ENCODE data around the gene GNAI2. TPM values are rescaled to one million over a fixed set of nuclear protein-coding genes. Genes with fewer than 3 reads are reported as not detected.

Gene GNAI2
- total and polyA plus RNA-seq, 2 experiments from 2014 or later = 179 to 255 TPM

DNA sequence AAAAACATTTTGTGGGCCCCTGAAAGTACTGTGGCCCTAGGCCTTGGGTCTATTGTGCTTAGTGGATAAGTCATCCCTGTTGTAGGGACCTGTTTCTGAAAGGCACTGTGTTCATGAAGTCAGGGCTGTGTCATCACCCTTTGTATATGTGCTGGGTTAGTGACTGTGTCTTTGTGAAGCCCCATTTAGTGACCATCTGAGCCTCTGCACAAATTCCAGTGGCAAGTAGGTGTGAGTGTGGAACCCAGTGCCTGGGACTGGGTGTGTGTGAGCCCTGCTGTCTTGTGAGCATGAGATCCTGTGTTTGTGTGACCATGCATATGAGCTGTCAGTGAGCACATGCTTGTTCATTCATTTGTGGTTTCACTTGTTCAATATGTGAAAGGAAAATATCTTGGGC is 68.6 kb downstream of the GNAI2 start:
- H3K36me3 ChIP-seq = no peaks in the 10 kb centered on the region
- no peak overlapping the region for H3K4me3 ChIP-seq
- no peaks in the 10 kb centered on the region for H3K27me3 ChIP-seq
- peaks cover 8% of the 10 kb centered on the region for H3K4me1 ChIP-seq (ENCODE audit: low read depth)
- TF ChIP-seq, protein P1, sequence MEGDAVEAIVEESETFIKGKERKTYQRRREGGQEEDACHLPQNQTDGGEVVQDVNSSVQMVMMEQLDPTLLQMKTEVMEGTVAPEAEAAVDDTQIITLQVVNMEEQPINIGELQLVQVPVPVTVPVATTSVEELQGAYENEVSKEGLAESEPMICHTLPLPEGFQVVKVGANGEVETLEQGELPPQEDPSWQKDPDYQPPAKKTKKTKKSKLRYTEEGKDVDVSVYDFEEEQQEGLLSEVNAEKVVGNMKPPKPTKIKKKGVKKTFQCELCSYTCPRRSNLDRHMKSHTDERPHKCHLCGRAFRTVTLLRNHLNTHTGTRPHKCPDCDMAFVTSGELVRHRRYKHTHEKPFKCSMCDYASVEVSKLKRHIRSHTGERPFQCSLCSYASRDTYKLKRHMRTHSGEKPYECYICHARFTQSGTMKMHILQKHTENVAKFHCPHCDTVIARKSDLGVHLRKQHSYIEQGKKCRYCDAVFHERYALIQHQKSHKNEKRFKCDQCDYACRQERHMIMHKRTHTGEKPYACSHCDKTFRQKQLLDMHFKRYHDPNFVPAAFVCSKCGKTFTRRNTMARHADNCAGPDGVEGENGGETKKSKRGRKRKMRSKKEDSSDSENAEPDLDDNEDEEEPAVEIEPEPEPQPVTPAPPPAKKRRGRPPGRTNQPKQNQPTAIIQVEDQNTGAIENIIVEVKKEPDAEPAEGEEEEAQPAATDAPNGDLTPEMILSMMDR (IDR thresholded peaks at IDR 0.05; ENCODE audit: low read depth, low read length) = no peak
- no peak for DNase-seq (ENCODE audit: low read depth in 1 of 2, low spot score in 1 of 2)
- peaks cover 4% of the 10 kb centered on the region for H3K9me3 ChIP-seq (ENCODE audit: low read depth)
- no peak overlapping the region for H3K27ac ChIP-seq

Other genes with a start within 250 kb of the GNAI2 start
- gene RBM5, start 147.3 kb upstream of the GNAI2 start, total RNA-seq = 189 and 439 TPM in 2 replicates
- 130 and 172 TPM in 2 replicates for gene RBM5, start 147.3 kb upstream of the GNAI2 start, polyA plus RNA-seq
- 21.0 and 27.6 TPM in 2 replicates for gene SEMA3F, start 80.9 kb upstream of the GNAI2 start, total RNA-seq
- 20.0 and 21.8 TPM in 2 replicates for gene SEMA3F, start 80.9 kb upstream of the GNAI2 start, polyA plus RNA-seq
- not detected in 2 replicates for gene GNAT1, start 44.6 kb upstream of the GNAI2 start, total RNA-seq
- not detected in 2 replicates for gene GNAT1, start 44.6 kb upstream of the GNAI2 start, polyA plus RNA-seq
- gene SLC38A3, start 30.9 kb upstream of the GNAI2 start, total RNA-seq = 9.5 and 14.7 TPM in 2 replicates
- gene SLC38A3, start 30.9 kb upstream of the GNAI2 start, polyA plus RNA-seq = 13.4 and 18.5 TPM in 2 replicates
- 16.7 and 25.9 TPM in 2 replicates for gene SEMA3B, start 32.9 kb downstream of the GNAI2 start, total RNA-seq
- 20.6 and 23.1 TPM in 2 replicates for gene SEMA3B, start 32.9 kb downstream of the GNAI2 start, polyA plus RNA-seq
- 26.4 and 29.2 TPM in 2 replicates for gene LSMEM2, start 42.9 kb downstream of the GNAI2 start, total RNA-seq
- 16.4 and 18.1 TPM in 2 replicates for gene LSMEM2, start 42.9 kb downstream of the GNAI2 start, polyA plus RNA-seq
- gene IFRD2, start 56.2 kb downstream of the GNAI2 start, total RNA-seq = 61.0 and 75.3 TPM in 2 replicates
- gene IFRD2, start 56.2 kb downstream of the GNAI2 start, polyA plus RNA-seq = 106 and 110 TPM in 2 replicates
- gene HYAL3, start 63.2 kb downstream of the GNAI2 start, total RNA-seq = 3.6 and 6.4 TPM in 2 replicates
- gene HYAL3, start 63.2 kb downstream of the GNAI2 start, polyA plus RNA-seq = 2.4 and 6.2 TPM in 2 replicates
- gene NAA80, start 63.2 kb downstream of the GNAI2 start, total RNA-seq = 28.5 and 40.4 TPM in 2 replicates
- 35.6 and 39.0 TPM in 2 replicates for gene NAA80, start 63.2 kb downstream of the GNAI2 start, polyA plus RNA-seq
- gene HYAL1, start 67.4 kb downstream of the GNAI2 start, total RNA-seq = 3.4 and 5.0 TPM in 2 replicates
- 3.3 and 4.3 TPM in 2 replicates for gene HYAL1, start 67.4 kb downstream of the GNAI2 start, polyA plus RNA-seq
- 116 and 124 TPM in 2 replicates for gene HYAL2, start 86.5 kb downstream of the GNAI2 start, total RNA-seq
- 88.3 and 106 TPM in 2 replicates for gene HYAL2, start 86.5 kb downstream of the GNAI2 start, polyA plus RNA-seq
- gene TUSC2, start 92.0 kb downstream of the GNAI2 start, total RNA-seq = 84.1 and 87.0 TPM in 2 replicates
- gene TUSC2, start 92.0 kb downstream of the GNAI2 start, polyA plus RNA-seq = 66.4 and 76.6 TPM in 2 replicates
- gene RASSF1, start 104.6 kb downstream of the GNAI2 start, total RNA-seq = 13.0 and 23.1 TPM in 2 replicates
- 23.8 and 33.5 TPM in 2 replicates for gene RASSF1, start 104.6 kb downstream of the GNAI2 start, polyA plus RNA-seq
- gene ZMYND10, start 109.5 kb downstream of the GNAI2 start, total RNA-seq = 0.56 and 2.8 TPM in 2 replicates
- 1.3 and 1.8 TPM in 2 replicates for gene ZMYND10, start 109.5 kb downstream of the GNAI2 start, polyA plus RNA-seq
- gene NPRL2, start 114.6 kb downstream of the GNAI2 start, total RNA-seq = 33.2 and 34.6 TPM in 2 replicates
- gene NPRL2, start 114.6 kb downstream of the GNAI2 start, polyA plus RNA-seq = 51.9 and 64.4 TPM in 2 replicates
- 10.7 and 26.4 TPM in 2 replicates for gene CYB561D2, start 114.7 kb downstream of the GNAI2 start, total RNA-seq
- 15.7 and 23.8 TPM in 2 replicates for gene CYB561D2, start 114.7 kb downstream of the GNAI2 start, polyA plus RNA-seq
- gene TMEM115, start 123.3 kb downstream of the GNAI2 start, total RNA-seq = 67.0 and 67.9 TPM in 2 replicates
- 48.2 and 57.9 TPM in 2 replicates for gene TMEM115, start 123.3 kb downstream of the GNAI2 start, polyA plus RNA-seq

Measured in cardiac muscle cell (in vitro differentiated cells and primary cell).